Neural progenitor cell (in vitro differentiated cells): Measurements from ENCODE around the gene THAP5. TPM values are rescaled to one million over a fixed set of nuclear protein-coding genes. Genes with fewer than 3 reads are reported as not detected.

Experiments used
- DNase-seq: peaks from one replicate; pipeline ENCODE4 v3.0.0-alpha.2; 2016; ENCODE audit warnings: low spot score
- H2AFZ ChIP-seq: fragments of 200-600 bp; sonication (generic); replicated peaks from 2 replicates; pipeline ENCODE4 v1.6.1; 2016; ENCODE audit warnings: antibody characterized with exemption
- H3F3A ChIP-seq: fragments of 200-600 bp; sonication (generic); 2 replicates; pipeline ENCODE4 v1.6.1; 2016; ENCODE audit warnings: antibody characterized with exemption, low read depth
- H3K27ac ChIP-seq: fragments of 200-600 bp; sonication (generic); 2 replicates; pipeline ENCODE4 v1.5.1; 2016; ENCODE audit warnings: mild to moderate bottlenecking
- H3K27me3 ChIP-seq: fragments of 200-600 bp; sonication (generic); 2 replicates; pipeline ENCODE4 v1.6.1; 2016; ENCODE audit warnings: mild to moderate bottlenecking, moderate library complexity
- H3K36me3 ChIP-seq: fragments of 200-600 bp; sonication (generic); 2 replicates; pipeline ENCODE4 v1.5.1; 2016
- H3K4me1 ChIP-seq: fragments of 200-600 bp; sonication (generic); 2 replicates; pipeline ENCODE4 v1.6.1; 2016; ENCODE audit warnings: mixed run types
- H3K4me2 ChIP-seq: fragments of 200-600 bp; sonication (generic); 2 replicates; pipeline ENCODE4 v1.6.1; 2016
- H3K4me3 ChIP-seq: fragments of 200-600 bp; sonication (generic); 2 replicates; pipeline ENCODE4 v1.5.1; 2016
- H3K79me2 ChIP-seq: fragments of 200-600 bp; sonication (generic); 2 replicates; pipeline ENCODE4 v1.6.1; 2016; ENCODE audit warnings: low read depth
- H3K9ac ChIP-seq: fragments of 200-600 bp; sonication (generic); 2 replicates; pipeline ENCODE4 v1.6.1; 2016
- H3K9me3 ChIP-seq: fragments of 200-600 bp; sonication (generic); 2 replicates; pipeline ENCODE4 v1.5.1; 2016; ENCODE audit warnings: low read depth
- H4K20me1 ChIP-seq: fragments of 200-600 bp; sonication (generic); 2 replicates; pipeline ENCODE4 v1.6.1; 2016; ENCODE audit warnings: low read depth
- H3K27ac Mint-ChIP-seq: 3 replicates; pipeline ENCODE4 v1.8.0; 2021; ENCODE audit warnings: mixed read lengths
- H3K27me3 Mint-ChIP-seq: 2 replicates; pipeline ENCODE4 v1.8.0; 2022; ENCODE audit warnings: low read depth, mild to moderate bottlenecking, inconsistent platforms, moderate library complexity, mixed read lengths; ENCODE audit not compliant: insufficient read depth
- H3K36me3 Mint-ChIP-seq: 3 replicates; pipeline ENCODE4 v1.8.0; 2021; ENCODE audit warnings: mixed read lengths
- H3K4me1 Mint-ChIP-seq: 3 replicates; pipeline ENCODE4 v1.8.0; 2021; ENCODE audit warnings: mixed read lengths
- H3K4me3 Mint-ChIP-seq: 3 replicates; pipeline ENCODE4 v1.8.0; 2021; ENCODE audit warnings: mild to moderate bottlenecking, moderate library complexity, mixed read lengths
- H3K9me3 Mint-ChIP-seq: 3 replicates; pipeline ENCODE4 v1.8.0; 2020; ENCODE audit warnings: mixed read lengths
- EZH2 ChIP-seq: fragments of 200-600 bp; sonication (generic); IDR thresholded peaks from 2 replicates; pipeline ENCODE4 v1.6.1; 2017; ENCODE audit warnings: antibody characterized with exemption, mild to moderate bottlenecking, moderate library complexity
- EZH2phosphoT487 ChIP-seq: fragments of 200-600 bp; sonication (generic); IDR thresholded peaks from 2 replicates; pipeline ENCODE4 v1.6.1; 2017; ENCODE audit warnings: antibody characterized with exemption
- total RNA-seq: library from RNA; depleted of rRNA; stranded (reverse); fragments of >200 nt; gene quantifications from 2 replicates; pipeline ENCODE4 v1.2.3, GENCODE V29; 2015; ENCODE audit warnings: low replicate concordance
- TF ChIP-seq, protein P1 (sequence below): fragments of 200-600 bp; sonication (generic); IDR thresholded peaks from 2 replicates; pipeline ENCODE4 v1.5.1; 2017; ENCODE audit warnings: antibody characterized with exemption, mild to moderate bottlenecking

THAP5 gene
- total RNA-seq, 1 donor from 2014 or later = 55.6 TPM

DNA sequence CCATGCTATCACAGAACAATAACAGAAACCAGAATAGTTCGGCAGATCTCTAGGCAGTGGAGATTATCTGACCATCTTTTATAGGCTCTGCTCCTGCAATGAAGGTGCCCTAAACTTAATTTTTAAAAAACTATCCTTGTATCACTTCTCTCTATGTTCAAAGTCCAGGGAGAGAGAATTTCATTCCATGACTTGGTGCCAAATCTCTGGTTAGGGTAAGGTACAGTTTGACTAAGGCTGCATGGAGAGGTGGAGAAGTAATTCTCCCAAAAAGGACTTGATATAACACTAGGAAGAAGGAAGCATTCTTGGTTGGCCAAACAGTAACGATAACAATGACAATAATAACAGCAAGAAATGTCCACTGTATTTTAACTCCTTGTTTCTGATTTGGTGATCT lies 40.1 kb upstream of the THAP5 start:
- no peaks in the 10 kb centered on the region for H3K36me3 ChIP-seq
- H3K4me1 ChIP-seq = no peaks in the 10 kb centered on the region
- Mint-ChIP-seq H3K4me1 (peaks cover 6% of the 10 kb centered on the region), H3K27me3 (no peaks in the 10 kb centered on the region), H3K4me3 (no peak overlapping the region), H3K9me3 (no peaks in the 10 kb centered on the region), H3K36me3 (no peaks in the 10 kb centered on the region), H3K27ac (no peak overlapping the region)
- H2AFZ ChIP-seq = no peak overlapping the region
- H3K4me3 ChIP-seq = no peak overlapping the region
- no peak for TF ChIP-seq EZH2
- TF ChIP-seq, protein P1, sequence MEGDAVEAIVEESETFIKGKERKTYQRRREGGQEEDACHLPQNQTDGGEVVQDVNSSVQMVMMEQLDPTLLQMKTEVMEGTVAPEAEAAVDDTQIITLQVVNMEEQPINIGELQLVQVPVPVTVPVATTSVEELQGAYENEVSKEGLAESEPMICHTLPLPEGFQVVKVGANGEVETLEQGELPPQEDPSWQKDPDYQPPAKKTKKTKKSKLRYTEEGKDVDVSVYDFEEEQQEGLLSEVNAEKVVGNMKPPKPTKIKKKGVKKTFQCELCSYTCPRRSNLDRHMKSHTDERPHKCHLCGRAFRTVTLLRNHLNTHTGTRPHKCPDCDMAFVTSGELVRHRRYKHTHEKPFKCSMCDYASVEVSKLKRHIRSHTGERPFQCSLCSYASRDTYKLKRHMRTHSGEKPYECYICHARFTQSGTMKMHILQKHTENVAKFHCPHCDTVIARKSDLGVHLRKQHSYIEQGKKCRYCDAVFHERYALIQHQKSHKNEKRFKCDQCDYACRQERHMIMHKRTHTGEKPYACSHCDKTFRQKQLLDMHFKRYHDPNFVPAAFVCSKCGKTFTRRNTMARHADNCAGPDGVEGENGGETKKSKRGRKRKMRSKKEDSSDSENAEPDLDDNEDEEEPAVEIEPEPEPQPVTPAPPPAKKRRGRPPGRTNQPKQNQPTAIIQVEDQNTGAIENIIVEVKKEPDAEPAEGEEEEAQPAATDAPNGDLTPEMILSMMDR = no peak
- TF ChIP-seq EZH2phosphoT487 = no peak
- H3K27ac ChIP-seq = no peak overlapping the region
- H3K27me3 ChIP-seq = no peaks in the 10 kb centered on the region
- no peaks in the 10 kb centered on the region for H3K79me2 ChIP-seq
- H3F3A ChIP-seq = no peaks in the 10 kb centered on the region
- no peak for DNase-seq
- H3K4me2 ChIP-seq = no peak overlapping the region
- no peak overlapping the region for H3K9ac ChIP-seq
- H4K20me1 ChIP-seq = no peaks in the 10 kb centered on the region
- H3K9me3 ChIP-seq = no peaks in the 10 kb centered on the region

DNA sequence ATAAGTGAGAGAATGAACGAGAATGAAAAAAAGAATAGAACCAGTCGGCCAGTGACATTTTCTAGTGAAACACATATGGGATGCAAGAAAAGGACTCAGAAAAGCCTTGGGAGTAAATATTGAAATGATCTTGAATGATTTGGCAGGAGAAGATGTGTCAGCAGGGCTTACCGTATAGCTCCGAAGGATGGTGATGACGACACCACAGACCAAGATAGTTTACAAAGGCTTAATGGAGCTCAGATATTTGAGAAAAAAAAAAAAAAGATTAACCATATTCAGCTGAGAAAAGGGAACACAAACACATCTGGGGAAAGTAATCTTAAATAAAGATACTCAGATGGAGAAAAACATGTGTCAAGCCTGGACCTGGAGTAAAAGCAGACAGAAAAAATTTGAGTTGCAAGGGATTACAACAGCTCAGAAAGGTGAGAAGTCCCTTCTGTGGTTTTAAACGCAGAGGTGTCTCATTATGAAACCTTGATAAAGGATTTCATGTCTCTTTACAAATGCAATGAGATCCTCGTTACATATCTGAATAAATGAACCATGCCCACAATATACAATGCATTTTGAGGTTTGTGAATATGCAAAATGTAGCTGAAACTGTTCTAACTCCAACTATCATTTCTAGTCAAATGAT lies 36.2 kb upstream of the THAP5 start:
- peak overlapping the region; percentile 20 for H2AFZ ChIP-seq
- no peak overlapping the region for H3K27ac ChIP-seq
- no peak for DNase-seq
- no peaks in the 10 kb centered on the region for H4K20me1 ChIP-seq
- H3K4me3 ChIP-seq = no peak overlapping the region
- TF ChIP-seq, protein P1 = no peak
- TF ChIP-seq EZH2phosphoT487 (no peak), EZH2 (no peak)
- no peak overlapping the region for H3K4me2 ChIP-seq
- H3K9ac ChIP-seq = no peak overlapping the region
- Mint-ChIP-seq H3K27ac (no peak overlapping the region), H3K27me3 (peaks cover 2% of the 10 kb centered on the region), H3K4me3 (no peak overlapping the region), H3K36me3 (no peaks in the 10 kb centered on the region), H3K4me1 (peaks cover 16% of the 10 kb centered on the region), H3K9me3 (no peaks in the 10 kb centered on the region)
- H3F3A ChIP-seq = no peaks in the 10 kb centered on the region
- no peaks in the 10 kb centered on the region for H3K4me1 ChIP-seq
- no peaks in the 10 kb centered on the region for H3K79me2 ChIP-seq
- H3K9me3 ChIP-seq = no peaks in the 10 kb centered on the region
- H3K27me3 ChIP-seq = no peaks in the 10 kb centered on the region
- H3K36me3 ChIP-seq = no peaks in the 10 kb centered on the region

GRCh38 chr7:108604307-108605077 lies 35.0 kb upstream of the THAP5 start:
- H3K4me2 ChIP-seq = no peak overlapping the region
- H3K27ac Mint-ChIP-seq = no peak overlapping the region
- TF ChIP-seq, protein P1 = no peak
- TF ChIP-seq EZH2 (no peak), EZH2phosphoT487 (no peak)
- H3K27me3 Mint-ChIP-seq = peaks cover 2% of the 10 kb centered on the region
- H3K9ac ChIP-seq = no peak overlapping the region
- H3K36me3 ChIP-seq = no peaks in the 10 kb centered on the region
- no peaks in the 10 kb centered on the region for H3K9me3 Mint-ChIP-seq
- no peak overlapping the region for H3K27ac ChIP-seq
- peaks cover 25% of the 10 kb centered on the region for H3K4me1 Mint-ChIP-seq
- peak overlapping the region; percentile 20 for H2AFZ ChIP-seq
- no peak for DNase-seq
- H3K27me3 ChIP-seq = no peaks in the 10 kb centered on the region
- H3K79me2 ChIP-seq = no peaks in the 10 kb centered on the region
- H3K4me3 Mint-ChIP-seq = no peak overlapping the region
- no peaks in the 10 kb centered on the region for H4K20me1 ChIP-seq
- H3F3A ChIP-seq = no peaks in the 10 kb centered on the region
- H3K9me3 ChIP-seq = no peaks in the 10 kb centered on the region
- H3K36me3 Mint-ChIP-seq = no peaks in the 10 kb centered on the region
- H3K4me1 ChIP-seq = no peaks in the 10 kb centered on the region
- H3K4me3 ChIP-seq = no peak overlapping the region
